Measurements from ENCODE around the gene EXD2. TPM values are rescaled to one million over a fixed set of nuclear protein-coding genes. Genes with fewer than 3 reads are reported as not detected.
"Not testable (repeated sequence)": the region's sequence is repeated elsewhere in the genome, so short reads cannot be mapped to it uniquely, and the experiment has no call there.

The EXD2 gene
- total RNA-seq, 1 experiment from 2014 or later: 14.5 TPM

GRCh38 chr14:69280746-69281291 lies 89.5 kb downstream of the EXD2 start:
- DNase-seq (ENCODE audit: low read depth): no peak

DNA sequence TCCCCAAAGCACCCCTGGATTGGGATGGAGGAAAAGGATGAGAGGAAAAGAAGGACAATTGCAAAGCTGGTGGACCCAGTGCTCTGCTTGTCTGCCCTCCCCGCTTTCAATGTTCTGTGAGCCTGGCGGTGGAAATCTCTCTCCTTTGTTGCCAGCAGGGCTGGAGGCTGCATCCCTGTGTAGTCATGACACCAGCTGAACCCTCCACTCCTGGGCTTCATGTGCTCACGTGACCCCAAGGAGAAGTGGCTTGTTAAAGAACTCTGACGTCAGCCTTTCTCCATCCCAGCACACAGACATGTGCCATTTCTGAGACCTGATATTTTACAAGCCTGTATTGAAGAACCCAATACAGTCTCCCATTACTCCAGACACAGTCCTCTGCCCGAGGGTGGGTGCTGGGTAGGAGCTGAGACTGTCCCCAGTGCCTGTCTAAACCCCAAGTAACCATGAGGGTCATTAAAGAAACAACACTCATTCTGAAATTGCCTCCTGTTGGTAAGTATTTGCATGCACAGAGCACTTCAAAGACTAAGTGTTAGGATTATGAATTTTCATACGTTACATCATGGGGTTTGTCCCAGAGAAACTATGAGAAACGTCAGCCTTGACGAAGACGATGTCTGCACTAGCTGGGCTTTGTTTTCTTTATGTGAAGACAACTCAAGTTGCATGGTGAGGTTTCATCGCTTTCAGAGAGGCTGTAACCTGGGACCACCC lies 90.3 kb downstream of the EXD2 start:
- DNase-seq (ENCODE audit: low read depth): no peak

DNA sequence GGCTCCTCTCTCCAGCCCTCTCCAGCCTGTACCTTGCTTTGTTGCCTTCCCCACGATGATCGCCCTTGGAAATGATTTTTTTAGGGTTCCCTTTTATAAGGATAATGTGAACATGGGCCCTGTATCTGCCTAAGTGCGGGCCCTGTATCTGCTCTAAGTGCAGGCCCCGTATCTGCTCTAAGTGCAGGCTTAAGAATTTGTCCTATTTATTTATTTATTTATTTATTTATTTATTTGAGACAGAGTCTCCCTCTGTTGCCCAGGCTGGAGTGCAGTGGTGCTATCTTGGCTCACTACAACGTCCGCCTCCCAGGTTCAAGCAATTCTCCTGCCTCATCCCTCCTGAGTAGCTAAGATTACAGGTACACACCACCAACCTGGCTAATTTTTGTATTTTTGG lies 91.2 kb downstream of the EXD2 start:
- DNase-seq (ENCODE audit: low read depth): no peak

GRCh38 chr14:69284170-69284569 lies 92.9 kb downstream of the EXD2 start:
- no peak for DNase-seq (ENCODE audit: low read depth)

DNA sequence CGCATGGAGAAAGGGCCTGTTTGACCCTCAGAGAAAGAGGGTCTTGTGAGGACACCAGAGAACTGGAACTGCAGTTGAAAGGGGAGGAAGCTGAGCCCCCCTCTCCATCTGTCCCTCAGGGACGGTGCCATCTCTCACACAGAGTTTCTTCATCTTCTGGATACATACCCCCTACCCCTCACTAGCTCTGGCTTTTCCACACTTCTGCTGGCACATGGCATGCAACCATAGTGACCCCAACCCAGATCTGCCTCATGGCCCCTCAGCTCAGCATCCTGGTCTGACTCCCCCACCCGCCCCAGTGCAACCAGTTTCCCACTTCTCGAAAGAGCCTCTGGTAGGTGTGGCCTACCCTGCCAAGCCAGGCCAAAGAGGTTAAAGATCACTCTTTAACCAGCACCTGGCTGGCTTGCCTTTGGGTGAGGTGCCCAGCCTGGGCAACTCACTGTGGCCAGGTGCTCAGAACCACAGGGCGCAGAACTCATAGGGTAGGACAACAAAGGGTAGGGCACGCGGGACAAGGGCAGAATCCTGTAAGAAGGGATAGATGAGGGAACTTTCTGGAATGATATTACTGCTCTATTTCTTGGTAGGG lies 94.5 kb downstream of the EXD2 start:
- DNase-seq (ENCODE audit: low read depth): no peak

GRCh38 chr14:69287098-69288010 lies 96.1 kb downstream of the EXD2 start:
- no peak for DNase-seq (ENCODE audit: low read depth)

DNA sequence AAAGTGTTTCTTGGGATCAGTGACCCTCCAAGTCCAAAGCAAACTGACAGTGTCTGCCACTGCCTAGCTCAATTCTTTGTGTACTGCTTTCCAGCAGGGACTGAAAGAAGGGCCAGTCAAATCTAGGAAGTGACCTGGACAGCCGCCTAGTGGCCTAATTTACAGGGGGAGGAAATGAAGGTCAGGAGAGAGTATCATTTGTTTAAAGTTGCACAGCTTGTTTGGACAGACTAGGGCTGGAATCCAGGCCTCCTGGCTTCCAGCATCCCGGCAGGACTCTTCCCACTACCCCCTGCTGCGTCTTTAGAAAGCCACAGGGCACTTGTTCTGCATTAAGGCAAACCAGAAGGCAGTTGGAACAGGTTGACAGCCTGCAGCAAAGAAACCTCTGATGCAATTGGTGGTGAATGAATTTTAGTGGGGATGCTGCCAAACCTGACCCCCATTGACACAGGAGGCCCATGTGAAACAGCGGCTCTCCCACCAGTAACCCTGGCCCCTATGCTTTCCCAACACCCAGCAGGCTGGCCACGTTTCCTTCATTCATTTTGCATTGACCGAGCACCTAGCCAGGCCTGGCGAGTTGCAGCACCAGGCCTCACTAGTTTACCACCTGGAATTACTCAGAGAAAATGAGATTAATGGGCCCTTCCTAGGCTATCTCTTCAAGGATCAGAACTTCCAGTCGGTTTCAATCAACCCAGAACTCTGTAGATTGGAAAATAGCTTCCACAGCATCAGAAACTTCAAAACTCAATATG lies 96.9 kb downstream of the EXD2 start:
- DNase-seq (ENCODE audit: low read depth): no peak

DNA sequence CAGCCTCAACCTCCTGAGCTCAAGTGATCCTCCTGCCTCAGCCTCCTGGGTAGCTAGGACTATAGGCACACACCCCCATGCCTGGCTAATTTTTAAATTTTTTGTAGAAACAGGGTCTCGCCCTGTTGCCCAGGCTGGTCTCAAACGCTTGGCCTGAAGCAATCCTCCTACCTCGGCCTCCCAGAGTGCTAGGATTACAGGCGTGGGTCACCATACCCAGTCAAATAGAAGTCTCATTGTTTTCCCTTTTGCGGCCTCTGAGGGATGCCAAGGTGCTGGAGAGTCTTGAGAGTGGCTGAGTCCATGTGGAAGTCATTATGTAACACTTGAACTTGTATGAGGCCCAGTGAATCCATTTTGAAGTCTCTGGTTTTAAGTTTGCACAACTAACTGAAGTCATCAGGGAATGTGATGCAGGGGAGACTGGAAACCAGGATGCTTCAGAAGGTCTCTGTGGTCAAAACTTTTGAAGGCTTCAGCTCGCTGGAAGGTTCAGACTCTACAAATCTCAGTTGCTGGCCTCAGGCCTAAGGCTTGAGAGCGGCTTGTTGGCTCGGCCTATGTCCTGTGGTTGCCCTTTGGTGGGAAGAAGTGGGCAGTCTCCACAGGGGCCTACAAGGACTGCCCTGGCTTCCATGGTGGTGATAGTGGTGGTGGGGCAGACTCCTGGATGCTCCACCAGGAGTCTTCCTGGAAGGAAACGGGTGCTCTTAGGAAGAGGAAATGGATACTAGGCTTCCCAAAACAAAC lies 97.8 kb downstream of the EXD2 start:
- DNase-seq (ENCODE audit: low read depth): no peak

GRCh38 chr14:69289811-69290520 lies 98.7 kb downstream of the EXD2 start:
- no peak for DNase-seq (ENCODE audit: low read depth)

- not testable (repeated sequence) for DNase-seq (ENCODE audit: low read depth)
Measured at GRCh38 chr14:69290881-69291280, 99.6 kb downstream of the EXD2 start.

- DNase-seq (ENCODE audit: low read depth): no peak
Measured at GRCh38 chr14:69291396-69291795, 100.1 kb downstream of the EXD2 start.

DNA sequence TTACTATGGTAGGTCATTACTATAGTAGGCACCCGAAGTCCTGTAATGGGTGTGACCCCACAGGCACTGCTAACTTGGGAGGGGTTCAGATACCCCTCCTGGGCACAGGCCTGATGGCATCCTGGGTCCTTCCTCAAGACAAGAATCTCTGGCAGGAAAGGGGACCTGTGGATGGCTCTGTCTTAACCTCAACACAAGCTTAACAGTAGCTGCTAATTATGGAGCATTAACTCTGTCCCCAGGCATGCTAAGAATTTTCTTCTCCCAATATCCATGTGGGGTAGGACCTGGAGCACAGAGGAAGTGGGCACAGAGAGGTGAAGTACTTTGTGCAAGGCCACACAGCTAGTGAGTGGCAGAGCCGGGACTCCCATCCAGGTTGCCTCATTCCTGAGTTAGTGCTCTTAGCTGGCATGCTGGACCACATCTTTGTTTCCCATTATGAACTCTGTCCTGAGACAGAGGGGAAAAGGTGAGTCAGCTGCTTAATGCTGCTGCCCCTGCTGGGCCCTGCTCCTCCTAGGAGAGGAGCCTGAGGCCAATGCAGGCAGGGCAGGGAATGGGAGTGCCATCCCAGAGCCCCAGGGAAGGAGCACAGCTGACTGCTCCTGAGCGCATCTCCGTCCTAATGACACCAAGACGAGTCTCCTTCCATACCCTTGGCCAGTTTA lies 100.7 kb downstream of the EXD2 start:
- no peak for DNase-seq (ENCODE audit: low read depth)

Other genes with a start within 250 kb of the EXD2 start
- gene ACTN1, start 212.2 kb upstream of the EXD2 start, total RNA-seq (2014; rRNA removed): 292 and 318 TPM in 2 replicates
- 12.9 and 19.6 TPM in 2 replicates for gene DCAF5, start 38.4 kb upstream of the EXD2 start, total RNA-seq (2014; rRNA removed)
- gene GALNT16, start 68.7 kb downstream of the EXD2 start, total RNA-seq (2014; rRNA removed): 5.1 and 5.6 TPM in 2 replicates
- gene ERH, start 206.8 kb downstream of the EXD2 start, total RNA-seq (2014; rRNA removed): 147 and 159 TPM in 2 replicates
- 73.9 and 76.1 TPM in 2 replicates for gene SLC39A9, start 207.2 kb downstream of the EXD2 start, total RNA-seq (2014; rRNA removed)

Data from LHCN-M2 (cell line).